ES-I3 (cell line): Measurements from ENCODE around the gene SLC45A3.

ENCODE experiments used
- H3K36me3 ChIP-seq: 2 replicates; pipeline ENCODE4 v1.6.1; 2013; ENCODE audit warnings: mild to moderate bottlenecking, low read length, control low read depth, moderate library complexity; ENCODE audit not compliant: insufficient read depth
- H3K4me1 ChIP-seq: 2 replicates; pipeline ENCODE4 v1.6.1; 2013; ENCODE audit warnings: mild to moderate bottlenecking, control low read depth, low read length; ENCODE audit not compliant: insufficient read depth
- H3K9ac ChIP-seq: 2 replicates; pipeline ENCODE4 v1.6.1; 2013; ENCODE audit warnings: low read depth, mild to moderate bottlenecking, low read length, moderate library complexity
- H3K9me3 ChIP-seq: 2 replicates; pipeline ENCODE4 v1.6.1; 2013; ENCODE audit warnings: mild to moderate bottlenecking, low read length, moderate library complexity; ENCODE audit not compliant: control insufficient read depth, insufficient read depth

SLC45A3 gene

GRCh38 chr1:205630241-205630640 lies 50.1 kb downstream of the SLC45A3 start:
- Histone ChIP-seq H3K9me3 (no peaks in the 10 kb centered on the region), H3K4me1 (peaks cover 4% of the 10 kb centered on the region; the same call in 1 of the 2 replicates), H3K9ac (peak overlapping the region; percentile 75), H3K36me3 (no peaks in the 10 kb centered on the region; the same call in 1 of the 2 replicates)

- H3K9ac ChIP-seq: no peak overlapping the region
- H3K4me1 ChIP-seq: peaks cover 4% of the 10 kb centered on the region; the same call in 1 of the 2 replicates
- no peaks in the 10 kb centered on the region for H3K9me3 ChIP-seq
- H3K36me3 ChIP-seq: no peaks in the 10 kb centered on the region; the same call in 1 of the 2 replicates
These were observed 50.6 kb downstream of the SLC45A3 start for GRCh38 chr1:205629751-205630150.

GRCh38 chr1:205627956-205628355 lies 52.4 kb downstream of the SLC45A3 start:
- Histone ChIP-seq H3K9me3 (no peaks in the 10 kb centered on the region), H3K36me3 (no peaks in the 10 kb centered on the region; the same call in 1 of the 2 replicates), H3K4me1 (peaks cover 4% of the 10 kb centered on the region; the same call in 1 of the 2 replicates), H3K9ac (no peak overlapping the region)

GRCh38 chr1:205626216-205626615 lies 54.1 kb downstream of the SLC45A3 start:
- no peak overlapping the region for H3K9ac ChIP-seq
- H3K4me1 ChIP-seq: peaks cover 4% of the 10 kb centered on the region; the same call in 1 of the 2 replicates
- H3K36me3 ChIP-seq: no peaks in the 10 kb centered on the region; the same call in 1 of the 2 replicates
- H3K9me3 ChIP-seq: no peaks in the 10 kb centered on the region

- Histone ChIP-seq H3K9me3 (no peaks in the 10 kb centered on the region), H3K36me3 (peaks cover 14% of the 10 kb centered on the region), H3K4me1 (no peaks in the 10 kb centered on the region), H3K9ac (no peak overlapping the region)
These were observed 56.7 kb downstream of the SLC45A3 start for GRCh38 chr1:205623646-205624045.

GRCh38 chr1:205620269-205620668 lies 60.0 kb downstream of the SLC45A3 start:
- Histone ChIP-seq H3K9me3 (no peaks in the 10 kb centered on the region), H3K36me3 (peaks cover 21% of the 10 kb centered on the region), H3K9ac (no peak overlapping the region), H3K4me1 (no peaks in the 10 kb centered on the region)

GRCh38 chr1:205619376-205619775 lies 60.9 kb downstream of the SLC45A3 start:
- Histone ChIP-seq H3K9me3 (no peaks in the 10 kb centered on the region), H3K4me1 (no peaks in the 10 kb centered on the region), H3K36me3 (peaks cover 21% of the 10 kb centered on the region), H3K9ac (no peak overlapping the region)

GRCh38 chr1:205616563-205617293 lies 63.6 kb downstream of the SLC45A3 start:
- H3K9ac ChIP-seq: no peak overlapping the region
- H3K4me1 ChIP-seq: no peaks in the 10 kb centered on the region
- H3K9me3 ChIP-seq: no peaks in the 10 kb centered on the region
- peaks cover 21% of the 10 kb centered on the region for H3K36me3 ChIP-seq

GRCh38 chr1:205615789-205616188 lies 64.5 kb downstream of the SLC45A3 start:
- H3K9me3 ChIP-seq: no peaks in the 10 kb centered on the region
- H3K4me1 ChIP-seq: peaks cover 2% of the 10 kb centered on the region; the same call in 1 of the 2 replicates
- H3K9ac ChIP-seq: no peak overlapping the region
- H3K36me3 ChIP-seq: peaks cover 21% of the 10 kb centered on the region

GRCh38 chr1:205613854-205614412 lies 66.4 kb downstream of the SLC45A3 start:
- H3K36me3 ChIP-seq: peaks cover 10% of the 10 kb centered on the region
- no peak overlapping the region for H3K9ac ChIP-seq
- H3K4me1 ChIP-seq: peaks cover 2% of the 10 kb centered on the region; the same call in 1 of the 2 replicates
- no peaks in the 10 kb centered on the region for H3K9me3 ChIP-seq

- Histone ChIP-seq H3K36me3 (no peaks in the 10 kb centered on the region; the same call in none of the 2 replicates), H3K9ac (no peak overlapping the region), H3K9me3 (no peaks in the 10 kb centered on the region), H3K4me1 (peaks cover 2% of the 10 kb centered on the region; the same call in 1 of the 2 replicates)
These were observed 67.8 kb downstream of the SLC45A3 start for GRCh38 chr1:205612556-205612955.

- no peaks in the 10 kb centered on the region; the same call in none of the 2 replicates for H3K36me3 ChIP-seq
- H3K9ac ChIP-seq: no peak overlapping the region
- H3K9me3 ChIP-seq: no peaks in the 10 kb centered on the region
- peaks cover 2% of the 10 kb centered on the region; the same call in 1 of the 2 replicates for H3K4me1 ChIP-seq
These were observed 68.2 kb downstream of the SLC45A3 start for GRCh38 chr1:205612104-205612503.

- H3K9ac ChIP-seq: no peak overlapping the region
- no peaks in the 10 kb centered on the region for H3K9me3 ChIP-seq
- no peaks in the 10 kb centered on the region; the same call in none of the 2 replicates for H3K36me3 ChIP-seq
- peaks cover 2% of the 10 kb centered on the region; the same call in 1 of the 2 replicates for H3K4me1 ChIP-seq
These were observed 69.3 kb downstream of the SLC45A3 start for GRCh38 chr1:205610901-205611466.

- Histone ChIP-seq H3K9me3 (no peaks in the 10 kb centered on the region), H3K36me3 (no peaks in the 10 kb centered on the region; the same call in none of the 2 replicates), H3K9ac (no peak overlapping the region), H3K4me1 (peaks cover 2% of the 10 kb centered on the region; the same call in 1 of the 2 replicates)
These were observed 70.3 kb downstream of the SLC45A3 start for GRCh38 chr1:205610036-205610435.
